ENCODE results near the gene KRT80.

Gene KRT80

DNA sequence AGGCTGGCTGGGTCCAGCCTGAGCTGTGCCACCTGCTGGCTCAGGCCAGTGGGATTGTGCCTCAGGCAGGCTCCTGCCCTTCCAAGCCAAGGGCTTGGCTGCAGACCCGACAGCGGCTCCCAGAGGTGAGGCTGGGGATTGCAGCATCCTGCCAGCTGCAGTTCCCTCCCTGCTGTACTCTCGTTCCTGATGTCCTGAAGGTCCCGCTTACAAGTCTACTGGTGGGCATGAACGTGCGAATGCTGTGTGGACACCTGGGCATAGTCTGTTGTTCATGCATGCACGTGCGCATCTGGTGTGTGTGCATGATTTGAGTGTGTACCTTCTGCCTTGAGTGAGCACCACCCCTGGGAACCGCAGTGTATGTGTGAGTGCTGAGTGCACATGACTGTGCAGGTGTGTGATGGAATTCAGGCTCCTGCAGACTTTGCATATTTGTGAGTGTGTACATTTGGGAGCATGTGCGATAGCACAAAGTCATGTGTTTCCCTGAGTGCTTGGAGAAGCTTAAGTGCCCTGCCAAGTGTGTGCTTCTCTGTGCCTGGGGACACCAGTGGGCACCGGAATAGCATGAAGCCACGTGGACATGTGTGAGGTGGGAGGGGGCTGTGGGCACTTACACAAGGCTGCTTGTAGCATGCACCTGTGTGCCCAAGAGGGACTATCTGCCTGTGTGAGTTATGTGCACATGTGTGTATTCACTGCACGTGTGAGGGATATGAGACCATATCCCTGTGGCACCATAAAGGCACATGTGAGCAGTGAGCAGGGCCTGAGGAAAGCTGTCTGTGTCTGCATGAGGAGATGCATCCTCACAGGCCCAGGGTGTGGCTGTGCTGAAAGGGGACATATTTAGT is 22.0 kb upstream of the KRT80 start:
- Histone ChIP-seq H3K4me3 (no peak overlapping the region), H3K27ac (peak overlapping the region in 2 of 21 experiments; percentile 10 to 22)

DNA sequence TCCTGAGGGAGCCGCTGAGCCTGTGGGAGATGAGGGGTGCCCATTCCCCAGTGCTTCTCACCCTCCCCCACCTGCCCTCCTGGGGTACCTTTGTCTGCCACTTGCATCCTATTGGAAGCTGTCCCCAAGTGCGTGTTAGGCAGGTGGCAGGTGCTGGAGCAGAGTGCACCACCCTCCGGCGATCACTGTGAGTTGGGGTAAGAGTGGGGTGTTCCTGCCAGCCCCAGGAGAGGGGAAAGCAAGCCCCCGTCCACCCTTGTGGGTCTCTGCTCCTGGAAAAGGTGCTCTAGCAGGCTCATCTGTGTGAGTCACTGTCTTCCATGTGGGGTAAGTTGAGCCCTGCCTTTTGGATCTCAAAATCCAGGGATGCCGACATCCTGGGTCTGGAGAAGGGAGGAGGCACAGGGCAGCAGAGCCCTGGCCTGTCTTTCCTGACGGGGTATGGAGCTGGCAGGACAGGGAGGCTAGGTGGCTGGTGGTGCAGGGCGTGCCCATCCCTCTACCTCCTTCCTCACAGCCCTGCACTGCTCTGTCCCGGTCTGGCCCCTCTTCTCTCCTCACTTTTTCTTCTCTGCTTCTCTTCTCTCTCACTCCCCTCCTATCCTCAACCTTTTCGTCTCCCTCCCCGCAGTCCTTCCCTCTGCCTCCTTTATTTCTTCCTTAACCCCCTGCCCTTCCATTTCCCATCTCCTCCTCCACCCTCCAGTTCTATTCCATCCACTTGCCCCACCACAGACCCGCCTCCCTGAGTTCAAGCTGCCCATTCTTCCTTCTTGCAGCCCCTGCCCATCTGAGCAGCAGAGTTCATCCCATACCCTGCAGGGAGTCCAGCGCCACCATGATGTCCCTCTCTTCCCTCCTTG is 21.1 kb upstream of the KRT80 start:
- H3K4me3 ChIP-seq, result no peak overlapping the region
- peak overlapping the region in 2 of 21 experiments; percentile 10 to 22 for H3K27ac ChIP-seq

DNA sequence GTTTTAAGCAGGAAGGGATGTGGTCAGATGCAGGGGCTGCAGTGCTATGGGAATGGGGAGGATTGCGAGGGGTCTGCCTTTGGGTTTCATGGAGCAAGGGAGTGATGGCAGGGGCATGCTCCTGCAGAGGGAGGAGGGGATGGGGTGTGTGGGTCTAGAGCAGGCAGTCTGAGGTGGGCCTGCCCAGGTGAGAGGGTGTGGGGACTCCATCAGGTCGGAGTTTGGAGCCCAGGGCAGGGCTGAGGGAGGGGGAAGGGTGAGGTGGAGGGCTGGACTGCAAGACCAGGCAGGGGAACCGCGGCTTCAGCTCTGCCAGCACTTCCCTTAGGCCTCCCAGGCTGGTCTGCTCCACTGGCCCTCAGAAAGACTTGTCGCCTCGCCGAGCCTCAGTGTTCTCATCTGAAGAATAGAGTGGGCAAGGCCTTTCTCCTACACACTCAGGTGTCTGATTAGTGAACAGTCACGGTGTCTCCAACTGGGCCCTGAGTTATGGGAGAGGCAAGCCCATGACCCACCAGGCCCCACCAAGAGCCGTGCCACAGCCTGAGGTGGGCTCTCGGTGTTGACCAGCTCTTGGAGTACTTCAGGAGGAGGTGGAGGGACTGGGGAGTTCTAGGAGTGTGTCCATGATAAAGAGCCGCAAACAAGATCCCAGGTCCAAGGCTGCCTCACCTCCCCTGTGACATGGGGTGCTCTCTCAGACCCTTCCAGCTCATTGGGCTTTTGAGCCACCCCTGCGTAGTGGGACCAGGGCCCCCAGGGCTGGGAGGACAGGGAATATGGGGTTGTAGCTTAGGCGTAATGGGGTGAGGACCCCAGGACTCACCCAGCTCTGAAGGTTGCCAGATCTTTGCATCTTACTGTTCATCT is 20.1 kb upstream of the KRT80 start:
- Histone ChIP-seq H3K4me3 (no peak overlapping the region), H3K27ac (peak overlapping the region in 2 of 21 experiments; percentile 31 to 60)

DNA sequence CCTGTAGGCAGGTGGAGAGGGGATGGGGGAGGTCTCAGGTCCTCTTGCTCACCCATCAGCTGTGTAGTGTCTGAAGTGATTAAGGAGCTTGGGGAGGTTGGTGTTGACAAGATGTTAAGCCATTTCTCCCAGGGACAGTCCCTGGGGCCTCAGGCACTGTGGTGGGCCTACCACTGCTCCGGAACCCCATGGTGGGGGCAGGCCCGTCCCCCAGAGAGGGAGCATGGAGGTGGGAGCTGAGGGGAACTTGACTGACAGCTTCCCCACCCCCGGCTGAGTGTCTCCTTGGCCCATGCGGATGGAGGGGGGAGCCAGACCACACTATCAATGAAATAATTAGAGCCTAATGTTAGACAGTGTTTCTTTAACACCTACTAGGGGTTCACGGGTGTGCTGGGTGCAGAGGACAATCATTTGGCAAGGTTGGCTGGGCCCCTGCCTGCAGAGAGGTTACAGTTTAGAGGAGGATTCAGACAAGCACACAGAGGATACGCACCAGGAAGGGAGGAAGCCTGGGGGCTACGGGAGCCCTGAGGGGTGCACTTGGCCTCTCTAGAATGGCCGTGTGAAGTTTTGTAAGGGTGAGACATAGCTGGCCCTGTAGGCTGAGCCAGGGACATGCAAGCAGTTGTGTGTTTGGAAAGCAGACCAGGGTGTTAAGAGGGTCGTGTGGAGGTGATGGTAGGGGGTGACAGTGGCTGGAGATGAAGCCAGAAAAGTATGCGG is 19.3 kb upstream of the KRT80 start:
- H3K4me3 ChIP-seq, result no peak overlapping the region
- peak overlapping the region in 9 of 21 experiments; percentile 12 to 79 (median 33) for H3K27ac ChIP-seq

DNA sequence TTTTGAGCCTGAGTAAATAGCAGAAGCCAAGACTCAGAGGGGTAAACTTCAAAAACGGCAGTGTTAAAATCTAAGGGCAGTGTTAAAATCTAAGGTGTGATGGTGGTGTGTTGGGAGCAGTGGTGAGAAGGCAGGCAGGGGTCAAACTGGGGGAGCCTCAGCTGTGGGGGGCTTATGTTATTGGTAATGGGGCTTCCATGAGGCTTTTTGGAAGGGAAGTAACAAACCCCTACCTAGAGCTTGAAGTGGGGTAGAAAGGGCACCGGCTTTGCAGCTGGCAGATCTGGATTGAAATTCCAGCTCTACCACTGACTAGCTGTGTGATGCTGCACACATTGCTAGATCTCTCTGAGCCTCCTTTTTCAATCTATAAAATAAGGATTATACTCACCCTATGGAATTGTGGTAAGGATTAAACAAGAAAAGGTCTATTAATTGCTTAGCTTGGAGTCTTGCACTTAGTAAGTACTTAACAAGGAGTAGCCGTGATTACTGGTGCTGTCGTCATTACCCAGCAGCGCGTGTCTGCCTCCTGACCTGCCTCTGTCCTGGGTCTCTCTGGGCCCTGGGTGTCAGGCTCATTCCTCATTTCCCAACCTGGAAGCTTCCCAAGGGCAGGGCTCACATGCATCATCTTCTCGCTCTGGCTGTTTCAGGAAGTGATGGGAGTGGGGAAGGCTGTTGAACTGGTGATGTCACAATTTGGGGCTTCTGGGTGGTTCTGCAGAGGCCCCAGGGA is 18.5 kb upstream of the KRT80 start:
- Histone ChIP-seq H3K27ac (peak overlapping the region in 16 of 21 experiments; percentile 9 to 85 (median 47)), H3K4me3 (no peak overlapping the region)

DNA sequence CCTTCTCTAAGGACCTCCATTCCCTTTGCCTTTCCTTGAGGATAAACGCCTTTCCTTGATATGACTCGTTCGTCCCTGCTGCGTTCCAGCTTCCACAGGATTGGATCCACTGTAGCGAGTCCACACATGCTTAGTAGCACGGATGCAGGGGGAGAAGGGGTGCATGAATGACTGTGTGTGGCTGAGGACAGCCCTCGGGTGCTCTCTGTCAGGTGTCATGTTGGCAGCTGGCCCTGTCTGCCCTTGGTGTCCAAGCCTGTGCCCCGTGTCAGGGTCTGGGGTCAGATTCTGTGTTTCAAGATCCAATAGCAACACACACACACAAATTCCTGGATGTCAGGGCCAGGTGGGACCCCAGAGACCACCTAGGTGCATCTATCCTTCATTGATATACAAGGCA is 17.5 kb upstream of the KRT80 start:
- H3K27ac ChIP-seq, result peak overlapping the region in 12 of 21 experiments; percentile 9 to 85 (median 62)
- H3K4me3 ChIP-seq, result no peak overlapping the region

DNA sequence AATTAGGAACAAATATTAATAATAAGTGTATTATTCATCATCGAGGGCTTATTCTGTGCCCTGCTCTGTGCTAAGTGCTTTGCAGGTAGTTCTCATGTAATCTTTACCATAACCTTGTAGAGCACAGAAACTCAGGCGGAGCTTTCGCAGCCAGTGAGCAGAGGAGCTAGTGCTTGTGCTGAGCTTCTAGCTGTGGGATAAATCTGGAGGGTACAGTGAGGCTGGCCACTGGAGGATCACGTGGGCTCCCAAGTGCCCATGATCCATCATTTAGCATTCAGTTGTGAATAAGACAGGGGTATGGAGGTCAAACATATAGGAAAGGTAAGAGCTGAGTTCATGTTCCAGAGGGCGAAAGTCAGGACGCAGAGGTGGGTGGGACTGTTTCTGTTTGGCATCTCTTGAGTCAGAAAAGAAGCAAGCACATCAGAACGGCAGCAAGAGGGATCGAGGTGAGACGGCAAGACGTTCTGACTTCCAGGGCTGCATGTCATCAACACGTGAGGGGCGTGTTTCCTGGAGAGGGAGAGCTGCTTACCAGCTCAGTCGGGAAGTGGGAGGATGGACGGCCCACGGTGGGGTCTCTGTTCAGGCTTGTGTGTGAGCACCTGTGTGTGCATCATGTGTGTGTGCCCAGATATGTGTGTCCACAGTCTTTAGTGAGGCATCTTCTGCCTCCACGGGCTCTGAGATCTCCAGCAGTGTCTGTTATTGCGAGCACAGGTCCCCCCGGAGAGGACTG is 16.8 kb upstream of the KRT80 start:
- peak overlapping the region in 16 of 21 experiments; percentile 9 to 85 (median 59) for H3K27ac ChIP-seq
- no peak overlapping the region for H3K4me3 ChIP-seq

DNA sequence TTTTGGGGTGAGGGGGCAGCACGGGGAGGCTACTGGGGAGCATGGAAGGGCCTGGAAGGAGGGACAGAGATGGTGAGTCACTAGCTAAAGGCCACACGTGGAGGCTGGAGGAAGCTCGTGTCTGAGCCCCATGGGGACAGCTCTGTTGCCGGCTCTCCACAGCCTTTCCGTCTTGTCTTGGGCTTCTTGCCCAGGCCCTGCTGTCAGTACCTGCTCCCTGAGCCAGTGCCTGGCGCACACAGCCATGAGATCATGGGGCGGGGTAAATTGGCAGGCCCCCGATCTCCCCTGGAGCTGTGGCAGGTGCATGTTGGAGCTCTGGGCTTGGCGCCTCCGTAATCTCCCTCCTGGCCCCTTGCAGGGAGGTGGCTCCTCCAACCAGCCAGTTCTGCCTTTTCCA is 16.1 kb upstream of the KRT80 start:
- H3K27ac ChIP-seq, result peak overlapping the region in 14 of 21 experiments; percentile 4 to 85 (median 58)
- H3K4me3 ChIP-seq, result no peak overlapping the region

DNA sequence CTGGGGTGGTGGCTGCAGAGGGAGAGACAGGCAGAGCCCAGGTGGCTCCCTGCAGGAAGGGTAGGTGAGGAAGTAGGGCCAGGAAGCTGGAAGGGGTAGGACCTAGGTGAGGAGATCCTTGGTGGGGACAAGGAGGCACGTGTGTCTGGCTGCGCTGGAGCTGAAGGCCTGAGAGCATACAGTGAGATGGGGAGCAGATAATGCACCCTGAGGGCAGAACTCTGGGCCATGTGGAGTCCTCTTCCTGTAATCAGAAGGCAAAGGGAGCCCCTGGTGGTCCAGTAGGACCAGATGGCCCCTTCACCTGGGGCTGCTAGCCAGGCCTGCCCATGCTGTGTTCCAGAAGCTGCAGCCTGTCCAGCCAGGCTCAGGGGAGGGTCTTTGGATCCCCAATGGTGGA is 15.3 kb upstream of the KRT80 start:
- H3K27ac ChIP-seq, result peak overlapping the region in 8 of 21 experiments; percentile 4 to 85 (median 42)
- no peak overlapping the region for H3K4me3 ChIP-seq

DNA sequence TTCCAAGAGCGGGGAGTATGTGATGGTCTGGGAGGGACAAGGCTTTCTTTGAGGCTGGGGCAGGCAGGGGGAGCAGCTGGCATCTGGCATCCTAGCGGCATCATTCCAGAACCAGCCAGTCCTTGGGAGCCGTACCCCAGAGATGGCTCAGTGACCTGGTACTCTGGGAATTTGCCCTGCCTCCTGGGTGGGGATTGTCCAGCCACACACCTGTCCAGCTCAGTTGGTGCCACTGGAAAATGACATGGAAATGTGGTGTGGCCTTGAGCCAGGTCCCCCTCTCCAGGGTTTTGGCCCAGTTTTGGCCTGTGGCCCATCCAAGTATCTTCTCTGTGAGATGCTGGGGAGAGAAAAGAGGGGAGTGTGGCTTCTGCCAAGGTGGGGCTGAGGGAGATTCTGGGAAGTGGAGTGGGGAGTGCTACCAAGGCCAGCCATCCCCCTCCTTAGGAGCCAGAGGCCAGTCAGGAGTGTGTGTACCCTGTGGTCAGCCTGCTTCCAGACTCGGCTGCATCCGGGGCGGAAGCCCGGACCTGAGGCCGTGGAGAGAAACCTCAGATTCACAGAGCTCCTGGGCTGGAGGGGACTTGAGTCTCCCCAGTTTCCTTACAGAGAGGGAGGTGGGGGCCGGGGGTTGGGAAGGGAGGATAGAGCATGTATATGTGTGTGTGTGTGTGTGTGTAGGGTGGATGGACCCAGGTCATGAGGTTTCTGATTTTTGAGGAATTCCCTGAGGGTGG is 14.7 kb upstream of the KRT80 start:
- peak overlapping the region in 2 of 21 experiments; percentile 4 to 85 for H3K27ac ChIP-seq
- H3K4me3 ChIP-seq, result no peak overlapping the region

DNA sequence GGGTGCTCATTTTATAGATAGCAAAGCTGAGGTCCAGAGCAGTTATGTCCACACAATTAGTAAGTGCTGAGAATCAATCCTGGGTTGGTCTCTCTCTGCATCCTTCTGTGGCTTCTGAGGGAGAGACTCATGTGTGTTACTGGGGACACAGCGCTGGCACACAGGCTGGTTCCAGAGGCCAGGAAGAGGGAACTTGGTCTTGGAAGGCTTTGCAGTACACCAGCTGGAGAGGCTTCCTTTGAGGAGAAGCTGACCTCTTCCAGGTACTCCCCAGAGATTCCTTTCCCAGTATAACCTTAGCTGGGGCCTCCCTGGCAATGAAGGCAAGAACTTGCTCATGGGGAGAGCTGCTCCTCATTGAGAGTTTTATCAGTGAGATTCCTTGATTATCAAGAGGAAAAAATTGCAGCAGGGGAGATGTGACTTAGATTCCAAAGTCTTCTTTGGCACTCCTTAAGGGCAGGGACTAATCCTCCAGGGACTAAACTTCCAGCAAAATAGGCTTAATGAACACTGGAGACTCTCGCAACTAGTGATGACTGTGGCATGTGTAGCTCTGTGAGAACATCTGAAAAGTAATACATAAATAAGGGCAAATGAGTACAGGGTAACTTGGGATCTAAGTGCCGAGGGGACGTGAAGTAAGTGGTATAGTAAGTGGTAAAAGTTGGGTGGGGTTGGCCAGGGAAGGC is 13.9 kb upstream of the KRT80 start:
- Histone ChIP-seq H3K4me3 (no peak overlapping the region), H3K27ac (peak overlapping the region in 2 of 21 experiments; percentile 6 to 85)

DNA sequence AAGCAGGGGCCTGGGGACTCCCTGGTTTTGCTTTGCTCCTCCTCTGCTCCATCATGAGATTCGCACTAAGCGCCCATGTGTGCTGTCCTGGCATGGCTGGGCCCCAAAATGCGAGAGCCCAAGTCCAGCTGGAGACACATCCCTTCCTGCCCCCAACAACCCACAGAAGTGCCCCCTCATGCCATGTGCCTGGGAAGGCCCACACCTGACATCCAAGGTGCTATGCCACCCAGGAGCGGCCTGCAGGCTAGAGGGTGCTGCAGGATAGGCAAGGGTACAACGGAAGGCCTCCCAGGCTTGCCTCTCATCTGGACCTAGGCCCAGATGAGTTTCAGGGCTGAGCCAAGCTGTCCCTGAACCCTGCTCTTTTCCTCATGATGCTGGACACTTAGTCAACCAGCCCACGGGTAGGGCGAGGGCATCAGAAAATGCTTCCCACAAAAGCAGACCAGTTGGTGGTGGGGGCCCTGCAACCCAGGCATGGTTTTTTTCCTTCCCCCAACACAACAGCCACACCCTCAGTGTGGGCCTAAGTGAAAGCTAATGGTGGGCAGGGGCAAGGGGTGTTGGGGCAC is 13.2 kb upstream of the KRT80 start:
- H3K4me3 ChIP-seq, result no peak overlapping the region
- peak overlapping the region in 1 of 21 experiments; percentile 85 for H3K27ac ChIP-seq

DNA sequence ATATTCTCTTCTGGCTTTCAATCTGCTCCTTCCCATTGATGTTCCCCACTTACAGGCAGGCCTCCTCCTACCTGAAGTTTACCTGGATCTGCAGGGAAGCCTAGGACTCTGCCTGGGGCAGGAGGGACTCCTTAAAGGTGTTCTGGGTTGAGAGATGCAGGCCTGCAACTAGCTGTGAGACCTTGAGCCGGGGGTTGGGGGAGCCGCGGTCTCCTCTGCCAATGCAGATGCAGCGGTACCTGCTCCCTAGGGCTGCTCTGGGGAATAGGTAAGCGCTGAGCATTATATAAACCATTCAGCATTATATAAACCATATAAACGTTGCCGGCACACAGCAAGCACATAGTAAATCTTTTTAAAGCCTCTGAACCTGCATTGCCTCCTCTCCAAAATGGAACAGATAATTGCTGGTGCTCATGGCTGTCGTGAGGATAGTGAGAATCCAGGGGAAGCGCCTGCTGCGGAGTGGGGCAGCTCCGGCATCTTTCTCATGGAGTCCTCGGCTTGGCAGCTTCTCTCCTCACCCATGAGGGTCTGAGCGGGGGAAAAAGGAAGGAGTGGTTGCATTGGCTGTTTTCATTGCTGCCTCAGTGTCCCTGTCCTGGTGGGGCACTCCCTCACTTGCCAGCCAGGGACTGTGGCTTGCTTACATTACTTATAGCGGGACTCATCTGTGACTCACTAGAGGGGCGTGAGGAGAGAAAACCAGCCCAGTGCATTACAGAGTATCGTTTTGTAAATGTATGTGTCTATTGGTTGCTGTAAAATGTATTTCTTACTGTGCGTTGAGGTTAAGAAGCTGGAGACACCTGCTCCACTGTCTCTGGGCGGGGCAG is 12.5 kb upstream of the KRT80 start:
- Histone ChIP-seq H3K27ac (peak overlapping the region in 11 of 21 experiments; percentile 4 to 85 (median 60)), H3K4me3 (no peak overlapping the region)

DNA sequence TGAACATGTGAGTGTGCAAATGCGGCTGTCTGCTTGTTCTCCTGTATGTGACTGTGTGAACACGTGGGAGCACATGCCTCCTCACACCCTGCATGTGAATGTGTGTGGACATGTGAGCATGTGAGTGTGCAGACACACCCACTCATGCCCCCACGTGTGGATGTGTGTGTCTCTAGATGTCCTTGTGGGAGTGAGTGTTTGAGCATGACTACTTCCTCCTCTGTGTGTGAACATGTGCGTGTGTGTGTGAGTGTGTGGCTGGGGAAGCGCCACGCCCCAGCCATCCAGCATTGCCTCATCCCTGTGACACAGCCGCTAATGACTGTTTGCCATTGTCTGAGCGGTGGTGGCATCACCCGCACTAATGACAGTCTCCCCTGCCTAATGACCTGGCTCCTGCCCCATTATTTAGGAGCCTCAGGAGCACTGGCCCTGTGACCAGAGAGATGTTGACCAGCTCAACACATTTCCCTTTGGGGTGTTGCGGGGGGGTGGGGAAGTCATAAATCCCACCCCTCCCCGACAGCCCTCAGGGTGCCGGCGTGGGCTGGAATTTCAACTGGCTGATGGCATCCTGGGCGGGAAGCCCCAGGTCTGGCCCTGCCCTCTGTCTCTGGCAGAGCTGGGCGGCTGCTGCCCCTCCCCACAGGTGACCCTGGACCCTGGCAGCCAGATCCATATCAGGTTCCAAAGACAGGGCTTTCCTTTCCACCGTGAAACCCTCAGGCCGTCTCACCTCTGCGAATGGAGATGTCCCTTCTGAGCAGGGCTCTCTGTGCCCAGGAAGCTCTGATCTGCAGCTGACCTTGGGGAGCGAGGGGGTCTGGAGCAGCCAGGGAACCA is 11.5 kb upstream of the KRT80 start:
- Histone ChIP-seq H3K4me3 (no peak overlapping the region), H3K27ac (peak overlapping the region in 17 of 21 experiments; percentile 29 to 85 (median 60))
